ENCODE measurements around the gene BDNF.

DNA sequence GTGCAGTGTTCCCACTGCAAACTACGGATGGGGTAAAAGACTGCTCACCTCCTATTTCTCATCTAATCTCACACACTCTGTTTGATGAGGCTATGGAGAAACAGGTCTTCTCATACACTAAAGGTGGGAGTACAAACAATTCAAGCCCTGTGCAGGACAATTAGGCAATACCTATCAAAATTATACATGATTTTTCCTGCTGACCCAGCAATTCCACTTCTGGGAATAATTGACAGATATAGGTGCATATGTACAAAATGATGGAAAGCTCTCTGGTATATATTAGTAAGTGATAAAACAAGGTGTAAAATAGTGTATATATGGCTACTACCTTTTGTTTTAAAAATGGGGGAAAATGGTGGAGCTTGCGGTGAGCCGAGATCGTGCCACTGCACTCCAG is 23.1 kb downstream of the BDNF start:
- TF ChIP-seq, protein P1, sequence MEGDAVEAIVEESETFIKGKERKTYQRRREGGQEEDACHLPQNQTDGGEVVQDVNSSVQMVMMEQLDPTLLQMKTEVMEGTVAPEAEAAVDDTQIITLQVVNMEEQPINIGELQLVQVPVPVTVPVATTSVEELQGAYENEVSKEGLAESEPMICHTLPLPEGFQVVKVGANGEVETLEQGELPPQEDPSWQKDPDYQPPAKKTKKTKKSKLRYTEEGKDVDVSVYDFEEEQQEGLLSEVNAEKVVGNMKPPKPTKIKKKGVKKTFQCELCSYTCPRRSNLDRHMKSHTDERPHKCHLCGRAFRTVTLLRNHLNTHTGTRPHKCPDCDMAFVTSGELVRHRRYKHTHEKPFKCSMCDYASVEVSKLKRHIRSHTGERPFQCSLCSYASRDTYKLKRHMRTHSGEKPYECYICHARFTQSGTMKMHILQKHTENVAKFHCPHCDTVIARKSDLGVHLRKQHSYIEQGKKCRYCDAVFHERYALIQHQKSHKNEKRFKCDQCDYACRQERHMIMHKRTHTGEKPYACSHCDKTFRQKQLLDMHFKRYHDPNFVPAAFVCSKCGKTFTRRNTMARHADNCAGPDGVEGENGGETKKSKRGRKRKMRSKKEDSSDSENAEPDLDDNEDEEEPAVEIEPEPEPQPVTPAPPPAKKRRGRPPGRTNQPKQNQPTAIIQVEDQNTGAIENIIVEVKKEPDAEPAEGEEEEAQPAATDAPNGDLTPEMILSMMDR (IDR thresholded peaks at IDR 0.05; ENCODE audit: low read depth, low read length, missing input control): no peak
- TF ChIP-seq, protein P2, sequence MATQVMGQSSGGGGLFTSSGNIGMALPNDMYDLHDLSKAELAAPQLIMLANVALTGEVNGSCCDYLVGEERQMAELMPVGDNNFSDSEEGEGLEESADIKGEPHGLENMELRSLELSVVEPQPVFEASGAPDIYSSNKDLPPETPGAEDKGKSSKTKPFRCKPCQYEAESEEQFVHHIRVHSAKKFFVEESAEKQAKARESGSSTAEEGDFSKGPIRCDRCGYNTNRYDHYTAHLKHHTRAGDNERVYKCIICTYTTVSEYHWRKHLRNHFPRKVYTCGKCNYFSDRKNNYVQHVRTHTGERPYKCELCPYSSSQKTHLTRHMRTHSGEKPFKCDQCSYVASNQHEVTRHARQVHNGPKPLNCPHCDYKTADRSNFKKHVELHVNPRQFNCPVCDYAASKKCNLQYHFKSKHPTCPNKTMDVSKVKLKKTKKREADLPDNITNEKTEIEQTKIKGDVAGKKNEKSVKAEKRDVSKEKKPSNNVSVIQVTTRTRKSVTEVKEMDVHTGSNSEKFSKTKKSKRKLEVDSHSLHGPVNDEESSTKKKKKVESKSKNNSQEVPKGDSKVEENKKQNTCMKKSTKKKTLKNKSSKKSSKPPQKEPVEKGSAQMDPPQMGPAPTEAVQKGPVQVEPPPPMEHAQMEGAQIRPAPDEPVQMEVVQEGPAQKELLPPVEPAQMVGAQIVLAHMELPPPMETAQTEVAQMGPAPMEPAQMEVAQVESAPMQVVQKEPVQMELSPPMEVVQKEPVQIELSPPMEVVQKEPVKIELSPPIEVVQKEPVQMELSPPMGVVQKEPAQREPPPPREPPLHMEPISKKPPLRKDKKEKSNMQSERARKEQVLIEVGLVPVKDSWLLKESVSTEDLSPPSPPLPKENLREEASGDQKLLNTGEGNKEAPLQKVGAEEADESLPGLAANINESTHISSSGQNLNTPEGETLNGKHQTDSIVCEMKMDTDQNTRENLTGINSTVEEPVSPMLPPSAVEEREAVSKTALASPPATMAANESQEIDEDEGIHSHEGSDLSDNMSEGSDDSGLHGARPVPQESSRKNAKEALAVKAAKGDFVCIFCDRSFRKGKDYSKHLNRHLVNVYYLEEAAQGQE (IDR thresholded peaks at IDR 0.05): no peak
- TF ChIP-seq JUND (IDR thresholded peaks at IDR 0.05) (no peak), TAF1 (conservative IDR thresholded peaks at IDR 0.05) (no peak), RXRA (IDR thresholded peaks at IDR 0.05) (no peak), EGR1 (IDR thresholded peaks at IDR 0.05; ENCODE audit: low read depth in 2 of 2) (no peak), SP1 (IDR thresholded peaks at IDR 0.05) (no peak), RAD21 (IDR thresholded peaks at IDR 0.05) (no peak), YY1 (IDR thresholded peaks at IDR 0.05) (no peak), FOXA2 (IDR thresholded peaks at IDR 0.05) (no peak)
- TF ChIP-seq, protein P3, sequence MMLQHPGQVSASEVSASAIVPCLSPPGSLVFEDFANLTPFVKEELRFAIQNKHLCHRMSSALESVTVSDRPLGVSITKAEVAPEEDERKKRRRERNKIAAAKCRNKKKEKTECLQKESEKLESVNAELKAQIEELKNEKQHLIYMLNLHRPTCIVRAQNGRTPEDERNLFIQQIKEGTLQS (IDR thresholded peaks at IDR 0.05): no peak
- TF ChIP-seq, protein P4, sequence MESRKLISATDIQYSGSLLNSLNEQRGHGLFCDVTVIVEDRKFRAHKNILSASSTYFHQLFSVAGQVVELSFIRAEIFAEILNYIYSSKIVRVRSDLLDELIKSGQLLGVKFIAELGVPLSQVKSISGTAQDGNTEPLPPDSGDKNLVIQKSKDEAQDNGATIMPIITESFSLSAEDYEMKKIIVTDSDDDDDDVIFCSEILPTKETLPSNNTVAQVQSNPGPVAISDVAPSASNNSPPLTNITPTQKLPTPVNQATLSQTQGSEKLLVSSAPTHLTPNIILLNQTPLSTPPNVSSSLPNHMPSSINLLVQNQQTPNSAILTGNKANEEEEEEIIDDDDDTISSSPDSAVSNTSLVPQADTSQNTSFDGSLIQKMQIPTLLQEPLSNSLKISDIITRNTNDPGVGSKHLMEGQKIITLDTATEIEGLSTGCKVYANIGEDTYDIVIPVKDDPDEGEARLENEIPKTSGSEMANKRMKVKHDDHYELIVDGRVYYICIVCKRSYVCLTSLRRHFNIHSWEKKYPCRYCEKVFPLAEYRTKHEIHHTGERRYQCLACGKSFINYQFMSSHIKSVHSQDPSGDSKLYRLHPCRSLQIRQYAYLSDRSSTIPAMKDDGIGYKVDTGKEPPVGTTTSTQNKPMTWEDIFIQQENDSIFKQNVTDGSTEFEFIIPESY (IDR thresholded peaks at IDR 0.05): no peak
- TF ChIP-seq, protein P5, sequence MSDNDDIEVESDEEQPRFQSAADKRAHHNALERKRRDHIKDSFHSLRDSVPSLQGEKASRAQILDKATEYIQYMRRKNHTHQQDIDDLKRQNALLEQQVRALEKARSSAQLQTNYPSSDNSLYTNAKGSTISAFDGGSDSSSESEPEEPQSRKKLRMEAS (IDR thresholded peaks at IDR 0.05): no peak

Measured in liver (tissue), 3 donors.